ENCODE measurements around the gene SLC25A23. TPM values are rescaled to one million over a fixed set of nuclear protein-coding genes. Genes with fewer than 3 reads are reported as not detected.

The SLC25A23 gene
- total RNA-seq, 2 experiments from 2014 or later, result 10.5 to 10.8 TPM

GRCh38 chr19:6421075-6422014 is 38.2 kb downstream of the SLC25A23 start:
- Mint-ChIP-seq H3K4me3 (peak overlapping the region; percentile 56), H3K36me3 (ENCODE audit: low read depth) (peaks cover 70% of the 10 kb centered on the region), H3K27ac (no peak overlapping the region), H3K9me3 (no peaks in the 10 kb centered on the region), H3K27me3 (no peaks in the 10 kb centered on the region), H3K4me1 (ENCODE audit: low read depth) (peaks cover 32% of the 10 kb centered on the region)
- intact Hi-C loops (cut with DNase I, micrococcal nuclease), result loop anchor here in 1 of 2 experiments (2.0 kb wide), 1 partner anchor 141 kb away; no protein-coding TSS in a partner anchor
- Histone ChIP-seq H3K27me3 (ENCODE audit: control insufficient read depth in 1 of 2, insufficient read depth in 2 of 2, low read length in 2 of 2) (no peaks in the 10 kb centered on the region), H3K27ac (ENCODE audit: low read depth in 1 of 2, low read length in 2 of 2) (no peak overlapping the region), H3K4me3 (ENCODE audit: low read length) (no peak overlapping the region), H3K36me3 (ENCODE audit: insufficient read depth, low read length) (peaks cover 61% of the 10 kb centered on the region), H3K9me3 (ENCODE audit: control insufficient read depth in 1 of 2, insufficient read depth in 1 of 2, low read length in 2 of 2) (peaks cover 0 to 6% of the 10 kb centered on the region in 2 experiments), H3K4me1 (ENCODE audit: insufficient read depth, low read length) (peaks cover 40% of the 10 kb centered on the region)
- POLR2A ChIA-PET, result no interaction called here
- DNase-seq (no peak), ATAC-seq (ENCODE audit: poor library complexity) (no peak)
- CTCF ChIA-PET, result no interaction called here
- no peak for TF ChIP-seq CTCF (IDR thresholded peaks at IDR 0.05)

- ATAC-seq (ENCODE audit: poor library complexity), result no peak
- H3K9me3 ChIP-seq (ENCODE audit: control insufficient read depth in 1 of 2, insufficient read depth in 1 of 2, low read length in 2 of 2), result no peaks in the 10 kb centered on the region
- no peaks in the 10 kb centered on the region for H3K27me3 Mint-ChIP-seq
- H3K4me1 ChIP-seq (ENCODE audit: insufficient read depth, low read length), result peaks cover 22% of the 10 kb centered on the region
- peaks cover 16% of the 10 kb centered on the region for H3K4me1 Mint-ChIP-seq (ENCODE audit: low read depth)
- no peak overlapping the region for H3K27ac Mint-ChIP-seq
- no peaks in the 10 kb centered on the region for H3K9me3 Mint-ChIP-seq
- ChIA-PET CTCF (no interaction called here), POLR2A (no interaction called here)
- DNase-seq, result no peak
- no peaks in the 10 kb centered on the region for H3K27me3 ChIP-seq (ENCODE audit: control insufficient read depth in 1 of 2, insufficient read depth in 2 of 2, low read length in 2 of 2)
- no peak overlapping the region for H3K4me3 Mint-ChIP-seq
- intact Hi-C loops (cut with DNase I, micrococcal nuclease), result no loop called here
- no peak overlapping the region for H3K27ac ChIP-seq (ENCODE audit: low read depth in 1 of 2, low read length in 2 of 2)
- H3K4me3 ChIP-seq (ENCODE audit: low read length), result no peak overlapping the region
- peaks cover 85% of the 10 kb centered on the region for H3K36me3 ChIP-seq (ENCODE audit: insufficient read depth, low read length)
- TF ChIP-seq CTCF (IDR thresholded peaks at IDR 0.05), result no peak
- H3K36me3 Mint-ChIP-seq (ENCODE audit: low read depth), result peaks cover 92% of the 10 kb centered on the region
Observed at GRCh38 chr19:6418562-6418932, 41.0 kb downstream of the SLC25A23 start.

- Histone ChIP-seq H3K4me3 (ENCODE audit: low read length) (no peak overlapping the region), H3K27me3 (ENCODE audit: control insufficient read depth in 1 of 2, insufficient read depth in 2 of 2, low read length in 2 of 2) (no peaks in the 10 kb centered on the region), H3K9me3 (ENCODE audit: control insufficient read depth in 1 of 2, insufficient read depth in 1 of 2, low read length in 2 of 2) (no peaks in the 10 kb centered on the region), H3K36me3 (ENCODE audit: insufficient read depth, low read length) (peaks cover 85% of the 10 kb centered on the region), H3K4me1 (ENCODE audit: insufficient read depth, low read length) (peaks cover 16% of the 10 kb centered on the region), H3K27ac (ENCODE audit: low read depth in 1 of 2, low read length in 2 of 2) (no peak overlapping the region)
- TF ChIP-seq CTCF (IDR thresholded peaks at IDR 0.05), result no peak
- no peak for DNase-seq
- intact Hi-C loops (cut with DNase I, micrococcal nuclease), result no loop called here
- Mint-ChIP-seq H3K27ac (no peak overlapping the region), H3K9me3 (no peaks in the 10 kb centered on the region), H3K4me3 (no peak overlapping the region), H3K36me3 (ENCODE audit: low read depth) (peaks cover 87% of the 10 kb centered on the region), H3K4me1 (ENCODE audit: low read depth) (peaks cover 10% of the 10 kb centered on the region), H3K27me3 (no peaks in the 10 kb centered on the region)
- CTCF ChIA-PET, result no interaction called here
- POLR2A ChIA-PET, result interaction anchor here (0.6 kb wide), 1 partner anchor 57 kb away, joined by 3 read pairs; the partner anchor contains the start of gene CLPP
- no peak for ATAC-seq (ENCODE audit: poor library complexity)
Observed at GRCh38 chr19:6417713-6418561, 41.7 kb downstream of the SLC25A23 start.
